ENCODE measurements around the gene ROBO1. TPM values are rescaled to one million over a fixed set of nuclear protein-coding genes. Genes with fewer than 3 reads are reported as not detected.

ROBO1 gene
- total RNA-seq, 1 donor from 2014 or later, result 250 TPM

GRCh38 chr3:79018265-79018664 lies 749.5 kb downstream of the ROBO1 start:
- H3K4me1 Mint-ChIP-seq (ENCODE audit: unreplicated experiment), result peaks cover 34% of the 10 kb centered on the region
- TF ChIP-seq, protein P1, sequence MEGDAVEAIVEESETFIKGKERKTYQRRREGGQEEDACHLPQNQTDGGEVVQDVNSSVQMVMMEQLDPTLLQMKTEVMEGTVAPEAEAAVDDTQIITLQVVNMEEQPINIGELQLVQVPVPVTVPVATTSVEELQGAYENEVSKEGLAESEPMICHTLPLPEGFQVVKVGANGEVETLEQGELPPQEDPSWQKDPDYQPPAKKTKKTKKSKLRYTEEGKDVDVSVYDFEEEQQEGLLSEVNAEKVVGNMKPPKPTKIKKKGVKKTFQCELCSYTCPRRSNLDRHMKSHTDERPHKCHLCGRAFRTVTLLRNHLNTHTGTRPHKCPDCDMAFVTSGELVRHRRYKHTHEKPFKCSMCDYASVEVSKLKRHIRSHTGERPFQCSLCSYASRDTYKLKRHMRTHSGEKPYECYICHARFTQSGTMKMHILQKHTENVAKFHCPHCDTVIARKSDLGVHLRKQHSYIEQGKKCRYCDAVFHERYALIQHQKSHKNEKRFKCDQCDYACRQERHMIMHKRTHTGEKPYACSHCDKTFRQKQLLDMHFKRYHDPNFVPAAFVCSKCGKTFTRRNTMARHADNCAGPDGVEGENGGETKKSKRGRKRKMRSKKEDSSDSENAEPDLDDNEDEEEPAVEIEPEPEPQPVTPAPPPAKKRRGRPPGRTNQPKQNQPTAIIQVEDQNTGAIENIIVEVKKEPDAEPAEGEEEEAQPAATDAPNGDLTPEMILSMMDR (IDR thresholded peaks at IDR 0.05; ENCODE audit: unreplicated experiment), result no peak
- no peak overlapping the region for H3K27ac Mint-ChIP-seq (ENCODE audit: unreplicated experiment)
- no peaks in the 10 kb centered on the region for H3K9me3 Mint-ChIP-seq (ENCODE audit: unreplicated experiment)
- H3K36me3 Mint-ChIP-seq (ENCODE audit: low read depth, unreplicated experiment), result peaks cover 8% of the 10 kb centered on the region
- H3K27me3 Mint-ChIP-seq (ENCODE audit: unreplicated experiment), result peaks cover 7% of the 10 kb centered on the region
- no peak for DNase-seq (ENCODE audit: low spot score)
- no peak overlapping the region for H3K4me3 Mint-ChIP-seq (ENCODE audit: unreplicated experiment)

DNA sequence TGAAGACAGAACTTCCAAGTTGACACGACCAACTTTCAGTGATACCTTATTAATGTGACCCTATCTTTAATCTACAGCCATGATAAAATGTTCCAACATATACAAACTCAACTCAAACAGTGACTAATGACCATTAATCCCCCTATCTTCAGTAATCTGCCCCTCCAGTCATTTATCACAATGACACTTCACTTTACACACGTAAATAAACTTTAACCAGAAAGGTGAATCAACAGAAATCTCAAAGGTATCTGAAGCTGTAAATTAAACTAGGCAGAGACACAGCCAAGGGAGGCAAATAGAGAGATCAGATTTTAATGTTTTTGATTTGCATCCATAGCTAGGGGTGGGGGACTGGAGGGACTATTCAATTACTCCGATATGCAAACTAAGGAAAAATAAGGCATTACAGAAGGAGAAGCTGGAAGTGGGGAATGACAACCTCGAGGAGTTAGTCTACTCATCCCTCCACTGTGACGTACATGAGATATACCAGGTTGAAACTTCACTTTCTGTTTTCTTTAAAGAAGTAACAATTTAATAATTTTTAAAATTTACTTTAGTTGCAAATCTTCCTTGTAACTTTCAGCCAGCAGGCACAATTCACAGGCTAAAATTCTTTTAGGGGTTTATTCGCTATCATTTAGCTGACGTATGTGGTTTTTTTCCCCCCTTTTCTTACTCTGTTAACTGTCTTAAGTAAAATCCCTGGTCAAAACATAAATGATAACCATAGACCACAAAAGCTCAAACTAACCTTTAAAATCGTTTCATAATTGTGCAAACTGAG lies 751.0 kb downstream of the ROBO1 start:
- H3K27me3 Mint-ChIP-seq (ENCODE audit: unreplicated experiment), result peaks cover 7% of the 10 kb centered on the region
- H3K27ac Mint-ChIP-seq (ENCODE audit: unreplicated experiment), result no peak overlapping the region
- no peak overlapping the region for H3K4me3 Mint-ChIP-seq (ENCODE audit: unreplicated experiment)
- H3K4me1 Mint-ChIP-seq (ENCODE audit: unreplicated experiment), result peaks cover 46% of the 10 kb centered on the region
- DNase-seq (ENCODE audit: low spot score), result no peak
- H3K36me3 Mint-ChIP-seq (ENCODE audit: low read depth, unreplicated experiment), result peaks cover 8% of the 10 kb centered on the region
- no peaks in the 10 kb centered on the region for H3K9me3 Mint-ChIP-seq (ENCODE audit: unreplicated experiment)
- TF ChIP-seq, protein P1 (IDR thresholded peaks at IDR 0.05; ENCODE audit: unreplicated experiment), result no peak

GRCh38 chr3:79015854-79016253 lies 751.9 kb downstream of the ROBO1 start:
- no peak overlapping the region for H3K4me3 Mint-ChIP-seq (ENCODE audit: unreplicated experiment)
- peaks cover 8% of the 10 kb centered on the region for H3K36me3 Mint-ChIP-seq (ENCODE audit: low read depth, unreplicated experiment)
- DNase-seq (ENCODE audit: low spot score), result no peak
- TF ChIP-seq, protein P1 (IDR thresholded peaks at IDR 0.05; ENCODE audit: unreplicated experiment), result no peak
- no peaks in the 10 kb centered on the region for H3K9me3 Mint-ChIP-seq (ENCODE audit: unreplicated experiment)
- H3K27me3 Mint-ChIP-seq (ENCODE audit: unreplicated experiment), result peaks cover 7% of the 10 kb centered on the region
- peaks cover 47% of the 10 kb centered on the region for H3K4me1 Mint-ChIP-seq (ENCODE audit: unreplicated experiment)
- no peak overlapping the region for H3K27ac Mint-ChIP-seq (ENCODE audit: unreplicated experiment)

GRCh38 chr3:79012946-79013362 lies 754.8 kb downstream of the ROBO1 start:
- Mint-ChIP-seq H3K27ac (ENCODE audit: unreplicated experiment) (no peak overlapping the region), H3K27me3 (ENCODE audit: unreplicated experiment) (no peaks in the 10 kb centered on the region), H3K36me3 (ENCODE audit: low read depth, unreplicated experiment) (peaks cover 4% of the 10 kb centered on the region), H3K4me3 (ENCODE audit: unreplicated experiment) (peak overlapping the region; percentile 52), H3K4me1 (ENCODE audit: unreplicated experiment) (peaks cover 47% of the 10 kb centered on the region), H3K9me3 (ENCODE audit: unreplicated experiment) (no peaks in the 10 kb centered on the region)
- TF ChIP-seq, protein P1 (IDR thresholded peaks at IDR 0.05; ENCODE audit: unreplicated experiment), result no peak
- no peak for DNase-seq (ENCODE audit: low spot score)

DNA sequence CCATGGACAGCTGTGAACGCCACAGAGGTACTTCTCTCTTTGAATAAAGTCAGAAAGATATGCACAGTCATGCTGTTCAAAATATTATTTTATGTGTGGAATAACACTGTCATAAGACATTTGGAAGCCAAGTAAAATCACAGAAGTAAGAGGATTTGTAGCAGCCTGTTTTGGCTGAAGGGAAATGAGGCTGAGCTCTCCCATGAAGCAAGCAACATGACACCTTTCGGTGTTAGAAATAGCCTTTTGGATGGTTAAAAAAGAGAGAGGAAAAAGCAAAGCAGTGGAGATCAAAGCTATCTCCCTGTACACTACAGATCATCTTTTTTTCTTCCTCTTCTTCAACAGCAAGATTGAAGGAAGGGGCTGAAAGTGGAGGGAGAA lies 755.3 kb downstream of the ROBO1 start:
- TF ChIP-seq, protein P1 (IDR thresholded peaks at IDR 0.05; ENCODE audit: unreplicated experiment), result no peak
- no peak for DNase-seq (ENCODE audit: low spot score)
- peak overlapping the region; percentile 52 for H3K4me3 Mint-ChIP-seq (ENCODE audit: unreplicated experiment)
- no peaks in the 10 kb centered on the region for H3K9me3 Mint-ChIP-seq (ENCODE audit: unreplicated experiment)
- H3K36me3 Mint-ChIP-seq (ENCODE audit: low read depth, unreplicated experiment), result peaks cover 4% of the 10 kb centered on the region
- H3K4me1 Mint-ChIP-seq (ENCODE audit: unreplicated experiment), result peaks cover 49% of the 10 kb centered on the region
- no peaks in the 10 kb centered on the region for H3K27me3 Mint-ChIP-seq (ENCODE audit: unreplicated experiment)
- peak overlapping the region; percentile 28 for H3K27ac Mint-ChIP-seq (ENCODE audit: unreplicated experiment)

All from endothelial cell (in vitro differentiated cells).